Esophagus (tissue), 2 donors: Measurements from ENCODE around the gene P3H1. TPM values are rescaled to one million over a fixed set of nuclear protein-coding genes. Genes with fewer than 3 reads are reported as not detected.

Experiments
- H3K27ac ChIP-seq, 2 donors: one replicate each; pipeline ENCODE4 v1.5.1; 2013; ENCODE audit warnings: low read depth in 2 of 2, mild to moderate bottlenecking in 2 of 2, inconsistent platforms in 1 of 2, low read length in 1 of 2, moderate library complexity in 1 of 2
- H3K27me3 ChIP-seq, 2 donors: one replicate each; pipeline ENCODE4 v1.6.1; 2013; ENCODE audit warnings: low read length in 2 of 2, control low read depth in 1 of 2, mild to moderate bottlenecking in 1 of 2; ENCODE audit not compliant: insufficient read depth in 2 of 2, control insufficient read depth in 1 of 2
- H3K36me3 ChIP-seq, 2 donors: one replicate each; pipeline ENCODE4 v1.6.1; 2013; ENCODE audit warnings: low read length in 1 of 2; ENCODE audit not compliant: control insufficient read depth in 2 of 2, insufficient read depth in 2 of 2
- H3K4me1 ChIP-seq, 2 donors: one replicate each; pipeline ENCODE4 v1.6.1; 2013; ENCODE audit warnings: low read length in 1 of 2; ENCODE audit not compliant: control insufficient read depth in 2 of 2, insufficient read depth in 2 of 2
- H3K4me3 ChIP-seq, 2 donors: one replicate each; pipeline ENCODE4 v1.5.1; 2013; ENCODE audit warnings: low read length in 2 of 2, mild to moderate bottlenecking in 2 of 2, low read depth in 1 of 2, moderate library complexity in 1 of 2
- H3K9me3 ChIP-seq, 2 donors: one replicate each; pipeline ENCODE4 v1.6.1; 2013; ENCODE audit warnings: mild to moderate bottlenecking in 2 of 2, low read depth in 1 of 2, low read length in 1 of 2, moderate library complexity in 1 of 2; ENCODE audit not compliant: control insufficient read depth in 2 of 2, insufficient read depth in 1 of 2
- WGBS, 2 donors: extraction: QIAGEN DNeasy Blood & Tissue Kit; methylation state at CpG; one replicate each; pipeline ENCODE4 v1.1.7; 2013; 5-methylcytosine and 5-hydroxymethylcytosine counted together
- polyA plus RNA-seq, 2 donors: library from polyadenylated mRNA; stranded (reverse); fragments of 200-250 nt; gene quantifications; one replicate each; pipeline ENCODE4 v1.2.3, GENCODE V29; 2013
- donor health status: healthy with polysubstance abuse.
- donor health status: Bipolar disorder and iron deficiency.

The P3H1 gene
- polyA plus RNA-seq, 2 donors, result 6.4 to 11.4 TPM

GRCh38 chr1:42748461-42749410 lies 18.1 kb downstream of the P3H1 start:
- WGBS, 2 donors, result 81 to 83% methylated on average over 14 of the region's 14 CpGs
- Histone ChIP-seq H3K4me1 (peaks cover 0 to 4% of the 10 kb centered on the region in 2 donors), H3K27ac (no peak overlapping the region)

GRCh38 chr1:42748021-42748420 lies 18.8 kb downstream of the P3H1 start:
- Histone ChIP-seq H3K36me3 (peaks cover 6 to 22% of the 10 kb centered on the region in 2 donors), H3K9me3 (no peaks in the 10 kb centered on the region), H3K4me3 (no peak overlapping the region), H3K4me1 (peaks cover 0 to 9% of the 10 kb centered on the region in 2 donors), H3K27ac (no peak overlapping the region), H3K27me3 (no peaks in the 10 kb centered on the region)
- 77 to 79% methylated on average over 10 of the region's 10 CpGs for WGBS, 2 donors

More at GRCh38 chr1:42748461-42749410, 18.1 kb downstream of the P3H1 start:
- H3K36me3 ChIP-seq, result peaks cover 6 to 22% of the 10 kb centered on the region in 2 donors
- no peak overlapping the region for H3K4me3 ChIP-seq
- no peaks in the 10 kb centered on the region for H3K27me3 ChIP-seq
- no peaks in the 10 kb centered on the region for H3K9me3 ChIP-seq

GRCh38 chr1:42747125-42747524 lies 19.7 kb downstream of the P3H1 start:
- WGBS, 2 donors, result 48 to 59% methylated on average over 14 of the region's 14 CpGs
- no peak overlapping the region for H3K27ac ChIP-seq
- peaks cover 2 to 19% of the 10 kb centered on the region in 2 donors for H3K36me3 ChIP-seq
- peaks cover 0 to 9% of the 10 kb centered on the region in 2 donors for H3K4me1 ChIP-seq
- no peaks in the 10 kb centered on the region for H3K9me3 ChIP-seq
- no peak overlapping the region for H3K4me3 ChIP-seq
- no peaks in the 10 kb centered on the region for H3K27me3 ChIP-seq

GRCh38 chr1:42746436-42747105 lies 20.3 kb downstream of the P3H1 start:
- no peak overlapping the region for H3K4me3 ChIP-seq
- H3K9me3 ChIP-seq, result no peaks in the 10 kb centered on the region
- H3K36me3 ChIP-seq, result peaks cover 0 to 14% of the 10 kb centered on the region in 2 donors
- WGBS, 2 donors, result 88 to 93% methylated on average over 12 of the region's 12 CpGs
- H3K27ac ChIP-seq, result no peak overlapping the region
- H3K27me3 ChIP-seq, result no peaks in the 10 kb centered on the region
- H3K4me1 ChIP-seq, result peaks cover 0 to 9% of the 10 kb centered on the region in 2 donors

DNA sequence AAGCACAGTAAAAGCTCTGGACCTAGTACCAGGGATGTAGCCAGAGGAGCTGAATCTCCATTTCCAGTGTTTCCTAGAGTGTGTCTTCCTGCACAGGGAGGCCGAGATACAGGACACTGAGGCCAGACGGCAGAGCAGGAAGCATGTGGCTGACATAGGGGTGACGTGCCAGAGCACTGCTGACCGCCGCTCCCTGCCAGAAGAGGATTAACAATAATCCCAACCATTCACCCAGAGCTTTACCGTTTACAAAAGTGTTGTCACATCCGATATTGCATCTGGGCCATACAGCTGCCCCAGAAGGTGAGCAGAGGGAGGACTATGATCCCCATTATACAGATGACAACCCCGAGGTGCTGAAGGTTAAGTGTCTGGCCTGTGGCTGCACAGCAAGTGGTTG lies 21.0 kb downstream of the P3H1 start:
- 40 to 66% methylated on average over 8 of the region's 8 CpGs for WGBS, 2 donors
- no peak overlapping the region for H3K4me3 ChIP-seq
- no peaks in the 10 kb centered on the region for H3K27me3 ChIP-seq
- no peaks in the 10 kb centered on the region for H3K9me3 ChIP-seq
- no peak overlapping the region for H3K27ac ChIP-seq
- H3K36me3 ChIP-seq, result peaks cover 0 to 14% of the 10 kb centered on the region in 2 donors
- peaks cover 0 to 12% of the 10 kb centered on the region in 2 donors for H3K4me1 ChIP-seq

DNA sequence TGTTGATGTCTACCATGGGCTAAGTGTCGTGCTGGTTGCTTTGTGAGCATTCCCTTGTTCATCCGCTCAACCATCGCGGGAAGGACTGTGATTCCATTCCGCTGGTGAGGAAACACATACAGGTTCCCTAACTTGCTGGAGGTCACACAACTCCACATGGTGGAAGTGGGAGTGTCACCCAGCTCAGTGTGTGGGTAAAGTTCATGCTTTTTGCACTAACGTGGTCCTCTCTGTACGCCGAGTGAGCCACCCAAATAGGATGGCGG lies 22.7 kb downstream of the P3H1 start:
- WGBS, 2 donors, result 94 to 96% methylated on average over 9 of the region's 9 CpGs
- no peak overlapping the region for H3K27ac ChIP-seq

GRCh38 chr1:42743317-42744147 lies 23.3 kb downstream of the P3H1 start:
- peak overlapping the region; percentile 26 to 33 for H3K27ac ChIP-seq
- no peaks in the 10 kb centered on the region for H3K27me3 ChIP-seq
- H3K9me3 ChIP-seq, result no peaks in the 10 kb centered on the region
- H3K36me3 ChIP-seq, result peaks cover 0 to 2% of the 10 kb centered on the region in 2 donors
- H3K4me3 ChIP-seq, result no peak overlapping the region
- 64 to 68% methylated on average over 21 of the region's 21 CpGs for WGBS, 2 donors
- peaks cover 4 to 15% of the 10 kb centered on the region in 2 donors for H3K4me1 ChIP-seq

More for the DNA sequence above, 22.7 kb downstream of the P3H1 start:
- H3K4me1 ChIP-seq, result peaks cover 4 to 16% of the 10 kb centered on the region in 2 donors
- peaks cover 0 to 6% of the 10 kb centered on the region in 2 donors for H3K36me3 ChIP-seq
- H3K9me3 ChIP-seq, result no peaks in the 10 kb centered on the region
- H3K4me3 ChIP-seq, result no peak overlapping the region
- no peaks in the 10 kb centered on the region for H3K27me3 ChIP-seq

GRCh38 chr1:42742617-42743316 lies 24.1 kb downstream of the P3H1 start:
- Histone ChIP-seq H3K36me3 (no peaks in the 10 kb centered on the region), H3K9me3 (no peaks in the 10 kb centered on the region), H3K4me1 (peaks cover 4 to 17% of the 10 kb centered on the region in 2 donors), H3K27me3 (no peaks in the 10 kb centered on the region), H3K27ac (peak overlapping the region; percentile 26 to 33), H3K4me3 (no peak overlapping the region)
- WGBS, 2 donors, result 53 to 62% methylated on average over 9 of the region's 9 CpGs

DNA sequence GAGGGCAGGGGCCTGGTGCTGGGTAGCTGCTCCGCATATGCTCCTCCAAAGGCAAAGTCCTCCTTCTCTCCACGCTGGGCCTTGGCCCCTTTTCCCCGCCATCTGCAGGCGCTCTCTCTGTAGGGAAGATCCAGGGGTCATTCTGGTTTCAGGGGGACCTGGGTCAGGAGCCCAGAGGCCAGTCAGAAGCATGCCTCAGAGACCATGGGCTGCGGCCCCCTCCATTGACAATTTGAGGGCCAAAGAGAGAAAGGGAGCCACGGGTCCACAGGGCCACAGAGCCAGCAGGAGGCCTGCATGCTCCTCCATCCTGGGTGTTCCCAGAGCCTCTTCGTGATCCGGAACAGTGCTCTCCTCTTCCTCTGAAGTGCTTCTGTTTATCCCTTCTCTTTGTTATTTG lies 24.7 kb downstream of the P3H1 start:
- WGBS, 2 donors, result 78 to 81% methylated on average over 8 of the region's 8 CpGs
- Histone ChIP-seq H3K4me1 (peaks cover 4 to 20% of the 10 kb centered on the region in 2 donors), H3K4me3 (no peak overlapping the region), H3K9me3 (no peaks in the 10 kb centered on the region), H3K27ac (no peak overlapping the region), H3K36me3 (no peaks in the 10 kb centered on the region), H3K27me3 (no peaks in the 10 kb centered on the region)
